Kasumi-1 (cell line): ENCODE measurements around the gene RTN4R.

Experiments
- DNase-seq, 2 experiments: peaks; one replicate each; lab custom pipeline; 2025; lab: John Stamatoyannopoulos, UW

The RTN4R gene

DNA sequence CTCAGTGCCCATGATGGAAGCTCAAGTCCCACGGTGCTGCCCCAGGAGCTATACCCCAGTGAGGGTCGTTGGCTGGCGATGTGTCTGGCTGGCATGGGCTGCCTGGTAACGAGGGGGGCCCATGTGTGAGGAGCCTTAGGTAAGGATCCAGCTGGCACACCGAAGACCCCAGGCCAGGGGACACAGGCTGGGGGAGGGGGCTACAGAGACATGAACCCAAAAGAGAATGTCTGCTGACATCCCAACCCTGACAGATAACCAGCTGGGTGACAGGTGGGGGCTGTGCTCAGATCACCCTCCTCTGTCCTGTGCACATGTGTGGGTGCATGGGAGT, 39.2 kb downstream of the RTN4R start:
- DNase-seq = no peak

DNA sequence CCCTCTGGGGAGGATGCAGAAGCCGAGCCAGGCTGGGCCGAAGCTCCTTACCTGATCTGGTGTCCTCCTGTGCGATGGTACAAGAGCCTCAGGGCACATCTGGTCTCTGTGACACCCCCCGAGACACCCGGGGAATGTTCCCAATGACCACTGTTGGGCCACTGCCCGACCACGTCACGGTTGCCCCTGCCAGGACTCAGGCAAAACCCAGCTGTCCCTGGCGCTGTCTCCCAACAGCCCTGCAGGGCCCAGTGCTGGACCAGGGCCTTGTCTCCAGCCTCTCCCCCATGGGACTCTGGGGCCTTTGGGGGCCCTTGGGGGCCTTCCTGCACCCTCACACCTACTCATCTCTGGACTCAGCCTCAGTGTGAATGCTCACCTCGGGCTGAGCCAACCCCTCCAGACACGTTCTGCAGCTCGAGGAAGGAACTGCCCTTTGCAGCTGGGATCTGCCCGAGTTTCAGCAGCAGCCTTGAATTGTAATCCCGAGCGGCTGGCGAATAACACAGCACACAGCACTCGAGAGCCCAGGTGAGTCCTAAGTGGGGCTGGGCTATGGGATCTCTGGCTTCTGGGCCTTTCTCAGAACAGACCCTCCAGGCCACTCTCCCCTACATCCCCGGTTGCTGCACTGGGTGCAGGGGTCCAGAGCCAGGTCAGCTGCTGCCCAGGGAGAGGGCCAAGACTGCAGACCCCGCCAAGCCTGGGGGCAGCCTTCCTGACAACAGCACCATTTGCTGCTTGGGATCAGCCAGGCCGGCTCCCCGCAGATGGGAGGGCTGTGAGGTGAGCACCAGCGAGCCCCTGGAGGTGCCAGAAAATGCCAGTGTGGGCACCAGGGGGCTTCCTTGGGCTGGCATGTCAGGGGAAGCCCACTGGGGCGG, 39.8 kb downstream of the RTN4R start:
- DNase-seq = no peak

DNA sequence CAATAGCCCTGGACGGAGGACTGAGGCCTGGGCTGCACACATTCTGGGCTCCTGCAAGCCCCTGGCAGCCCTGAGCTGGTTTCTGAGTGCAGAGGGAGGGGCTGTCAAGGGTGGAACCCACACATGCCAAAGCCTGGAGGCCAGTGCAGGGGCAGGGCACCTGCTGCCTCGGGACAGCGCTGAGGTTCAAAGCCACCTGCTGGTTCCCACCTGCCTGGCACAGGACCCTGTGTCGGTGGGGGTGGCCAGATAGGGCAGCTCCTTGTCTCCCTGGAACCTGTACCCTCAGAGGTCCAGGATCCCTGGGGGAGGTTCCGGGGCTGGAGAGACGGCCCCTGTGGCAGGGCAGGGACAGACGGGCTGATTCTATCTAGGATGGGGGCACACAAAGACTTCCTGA, 40.8 kb downstream of the RTN4R start:
- no peak for DNase-seq

DNA sequence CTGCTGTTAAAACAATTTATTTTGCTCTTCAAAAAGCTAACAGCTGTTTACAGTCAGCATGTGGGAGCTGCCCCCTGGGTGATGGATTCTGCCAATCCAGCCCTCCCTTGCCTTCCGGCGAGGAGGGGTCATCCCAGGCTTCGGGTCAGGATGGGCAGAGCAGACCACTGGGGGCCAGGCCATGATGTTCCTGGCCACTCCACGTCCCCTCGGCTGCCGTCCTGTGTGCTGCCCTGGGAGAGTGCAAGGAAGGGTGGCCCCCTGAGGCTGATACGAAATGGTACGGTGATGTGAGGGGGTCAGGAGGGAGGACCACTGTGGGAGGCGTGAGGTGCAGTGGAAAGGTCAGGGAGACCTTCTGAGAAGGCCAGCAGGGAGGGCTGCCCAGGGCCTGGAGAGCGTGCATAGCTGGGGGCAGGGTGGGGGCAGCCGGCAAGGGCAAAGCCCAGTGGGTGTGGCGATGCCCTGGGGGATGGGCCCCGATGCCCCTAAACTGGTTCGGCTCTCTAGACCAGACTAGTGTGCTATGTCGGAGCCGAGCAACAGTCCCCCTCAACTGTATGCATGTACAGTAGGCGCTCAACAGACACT, 41.3 kb downstream of the RTN4R start:
- no peak for DNase-seq

DNA sequence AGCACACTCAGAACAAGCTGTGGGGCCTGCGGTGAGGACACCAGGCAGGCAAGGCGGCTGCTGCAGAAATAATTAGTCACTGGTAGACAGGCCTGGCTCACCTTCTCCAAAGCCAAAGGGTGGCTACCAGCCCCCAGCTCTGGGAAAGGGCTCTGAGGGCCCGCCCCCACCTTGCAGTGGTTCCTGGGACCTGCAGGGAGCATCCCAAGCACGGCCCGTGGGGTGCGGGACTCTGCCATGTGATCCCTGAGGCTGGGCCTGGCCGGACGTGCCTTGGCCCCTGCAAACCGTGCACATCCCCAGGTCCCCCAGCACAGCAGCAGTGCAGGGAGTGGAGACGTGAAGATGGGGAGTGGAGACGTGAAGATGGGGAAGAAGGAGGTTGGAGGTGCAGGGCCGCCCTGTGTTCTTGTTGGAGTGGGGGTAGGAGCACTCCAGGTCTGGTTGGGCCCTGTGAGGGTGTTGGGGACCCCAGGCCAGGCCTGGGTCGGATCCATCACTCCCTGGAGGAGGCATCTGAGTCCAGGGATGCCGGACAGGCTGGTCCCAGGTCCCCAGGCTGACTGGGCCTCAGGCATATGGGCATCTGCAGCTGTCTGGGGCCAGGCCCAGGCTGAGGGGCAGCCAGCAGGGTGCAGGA, 41.9 kb downstream of the RTN4R start:
- DNase-seq = no peak

DNA sequence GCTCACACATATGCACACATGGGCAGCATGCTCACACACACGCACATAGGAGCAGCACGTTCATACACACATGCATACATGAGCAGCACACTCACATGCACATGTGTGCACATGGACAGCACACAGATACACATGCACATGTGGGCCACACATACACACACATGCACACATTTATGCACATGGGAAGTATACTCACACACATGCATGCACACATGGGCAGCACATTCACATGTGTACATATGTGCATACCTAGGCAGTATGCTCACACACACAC, 42.5 kb downstream of the RTN4R start:
- DNase-seq = no peak

DNA sequence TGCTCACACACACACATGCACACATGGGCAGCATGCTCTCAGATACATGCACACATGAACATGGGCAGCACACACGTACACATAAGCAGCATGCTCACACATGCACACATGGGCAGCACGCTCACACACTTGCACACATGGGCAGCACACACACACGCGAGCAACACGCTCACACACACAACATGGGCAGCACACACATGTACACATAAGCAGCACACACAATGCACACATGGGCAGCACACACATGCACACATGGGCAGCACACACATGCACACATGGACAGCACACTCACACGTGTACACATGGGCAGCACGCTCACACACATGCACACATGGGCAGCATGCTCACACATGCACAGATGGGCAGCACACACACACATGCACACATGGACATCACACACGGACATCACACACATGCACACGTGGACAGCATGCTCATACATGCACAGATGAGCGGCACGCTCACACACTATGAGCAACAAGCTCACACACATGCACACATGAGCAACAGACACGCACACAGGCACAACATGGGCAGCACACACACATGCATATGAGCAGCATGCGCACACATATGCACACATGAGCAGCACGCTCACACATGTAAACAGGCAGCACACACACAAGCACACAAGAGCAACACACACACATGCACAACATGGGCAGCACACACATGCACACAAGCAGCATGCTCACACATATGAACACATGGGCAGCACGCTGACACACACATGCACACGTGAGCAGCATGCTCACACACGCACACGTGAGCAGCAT, 43.0 kb downstream of the RTN4R start:
- no peak for DNase-seq

DNA sequence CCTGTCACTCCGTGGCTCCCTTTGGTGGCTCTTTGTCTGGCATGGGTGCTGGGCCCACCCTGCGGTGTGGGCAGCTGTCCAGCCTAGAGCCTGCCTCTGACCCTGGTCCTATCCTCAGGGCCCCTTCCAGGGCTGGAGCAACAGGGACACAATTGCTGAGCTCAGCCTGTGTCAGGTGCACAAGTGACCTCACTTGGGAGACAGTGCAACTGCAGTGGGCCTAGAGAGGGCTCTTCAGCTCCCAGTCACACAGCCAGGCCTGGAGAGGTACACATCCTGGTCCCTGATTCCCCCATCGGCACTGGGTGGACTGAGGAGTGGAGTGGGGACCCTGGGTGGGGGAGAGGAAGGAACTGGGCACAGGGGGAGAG, 43.9 kb downstream of the RTN4R start:
- no peak for DNase-seq

DNA sequence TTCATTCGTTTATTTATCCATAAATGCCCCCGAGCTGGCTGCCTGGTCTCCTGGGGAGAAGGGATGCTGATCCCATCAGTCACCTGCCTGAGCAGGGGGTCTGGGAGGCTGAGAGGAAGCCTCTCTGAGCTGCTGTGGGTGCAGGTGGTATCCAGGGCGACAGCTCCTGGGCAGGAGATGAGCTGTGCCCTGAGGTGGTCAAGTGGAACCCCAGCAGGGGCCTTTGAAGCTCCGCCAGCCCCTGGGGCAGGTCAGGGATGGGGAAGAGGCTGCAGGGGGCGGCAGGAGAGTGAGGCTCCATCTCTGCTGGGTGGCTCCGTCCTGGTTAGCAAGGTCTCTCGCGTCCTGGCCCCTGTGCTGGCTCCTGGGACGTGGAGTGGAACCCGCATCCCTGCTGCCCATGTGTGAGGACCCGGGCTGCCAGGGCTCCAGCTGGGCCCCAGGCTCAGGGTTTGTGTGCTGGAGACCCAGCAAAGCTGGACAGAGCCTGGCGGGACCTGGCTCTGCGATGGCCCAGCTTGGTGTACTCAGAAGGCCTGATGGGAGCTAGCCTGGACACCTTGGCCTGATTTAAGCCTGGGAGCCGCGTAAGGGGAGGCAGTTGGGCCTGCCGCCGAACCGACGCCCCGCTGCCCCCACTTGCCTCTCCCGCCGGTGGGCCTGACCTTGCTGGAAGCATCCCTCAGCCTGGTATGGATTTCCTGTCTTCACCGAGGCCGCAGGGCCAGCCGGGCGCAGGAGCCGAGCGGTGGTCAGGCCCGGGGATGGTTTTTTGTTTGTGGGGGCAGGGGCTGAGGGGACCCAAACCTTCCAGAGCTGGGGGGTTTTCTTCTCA, 44.5 kb downstream of the RTN4R start:
- DNase-seq = no peak

DNA sequence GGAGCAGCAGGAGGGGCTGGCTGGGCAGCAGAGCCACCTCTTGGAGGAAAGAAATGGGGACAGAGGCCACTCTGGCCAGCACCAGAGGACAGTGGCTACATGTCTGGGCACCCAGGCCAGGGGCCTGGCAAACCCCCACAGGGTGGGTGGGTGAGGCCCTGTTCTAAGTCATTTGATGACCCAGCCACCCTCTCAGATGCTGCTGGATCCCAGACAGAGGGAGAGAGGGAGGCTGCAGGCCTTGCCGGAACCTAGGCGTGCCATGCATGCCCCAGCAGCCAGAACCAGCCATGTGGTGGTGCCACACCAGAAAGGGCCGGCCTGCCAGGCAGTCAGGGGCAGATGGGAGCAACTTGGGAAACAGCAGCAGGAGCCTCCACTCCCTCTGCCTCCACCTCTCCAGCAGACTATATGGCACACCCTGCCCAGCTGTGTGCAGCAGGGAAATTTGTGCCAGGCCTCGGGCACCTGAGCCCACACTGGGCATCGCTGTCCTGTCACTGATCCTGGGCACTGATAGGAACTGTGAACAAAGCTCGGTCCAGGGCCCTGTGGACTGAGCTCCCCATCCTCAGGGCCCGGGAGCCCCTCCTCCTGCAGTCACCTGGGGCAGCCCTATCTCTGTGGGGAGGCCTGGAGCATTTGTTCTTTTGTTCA, 45.2 kb downstream of the RTN4R start:
- no peak for DNase-seq

DNA sequence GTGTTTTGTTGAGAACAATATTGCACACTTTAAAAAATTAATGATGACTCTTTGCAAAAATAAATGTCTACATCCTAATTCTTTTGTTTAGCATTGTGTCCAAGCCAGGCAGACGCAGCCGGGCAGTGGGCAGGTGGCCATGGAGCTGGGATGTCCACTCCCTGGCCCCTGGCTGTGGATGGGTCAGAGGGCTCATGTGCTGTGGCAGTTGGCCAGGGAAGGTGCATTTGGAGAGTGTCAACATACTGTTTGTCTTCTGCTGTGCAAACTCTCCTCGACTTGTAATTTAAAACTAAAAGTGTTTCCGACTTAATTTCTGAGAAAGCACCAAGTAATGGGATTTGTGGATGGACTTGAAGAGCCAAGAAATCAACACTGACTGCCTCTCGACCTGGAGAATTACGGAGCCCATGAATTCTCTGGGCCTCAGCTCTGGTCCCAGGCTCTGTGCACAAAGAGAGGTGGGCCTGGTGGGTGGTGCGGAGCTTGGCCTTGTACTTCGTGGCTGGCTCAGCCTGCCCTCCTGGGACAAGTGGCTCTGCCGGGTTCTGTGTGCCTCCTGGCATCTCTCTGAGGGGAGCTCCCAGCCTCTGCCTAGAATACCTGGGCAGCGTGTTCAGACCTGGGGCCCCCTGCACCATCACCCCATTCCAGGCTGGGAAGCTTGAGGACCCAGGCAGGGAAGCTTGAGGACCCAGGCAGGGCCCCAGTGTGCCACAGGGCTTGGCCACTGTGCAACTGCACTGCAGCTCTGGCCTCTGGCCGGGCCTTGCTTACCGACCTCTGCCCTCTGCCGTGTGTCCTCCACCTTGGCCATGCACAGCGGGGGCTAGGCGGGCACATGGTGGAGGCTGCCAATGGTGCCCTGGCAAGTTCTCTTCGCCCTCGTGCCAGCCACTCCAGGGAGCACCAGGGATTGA, 46.4 kb downstream of the RTN4R start:
- no peak for DNase-seq

DNA sequence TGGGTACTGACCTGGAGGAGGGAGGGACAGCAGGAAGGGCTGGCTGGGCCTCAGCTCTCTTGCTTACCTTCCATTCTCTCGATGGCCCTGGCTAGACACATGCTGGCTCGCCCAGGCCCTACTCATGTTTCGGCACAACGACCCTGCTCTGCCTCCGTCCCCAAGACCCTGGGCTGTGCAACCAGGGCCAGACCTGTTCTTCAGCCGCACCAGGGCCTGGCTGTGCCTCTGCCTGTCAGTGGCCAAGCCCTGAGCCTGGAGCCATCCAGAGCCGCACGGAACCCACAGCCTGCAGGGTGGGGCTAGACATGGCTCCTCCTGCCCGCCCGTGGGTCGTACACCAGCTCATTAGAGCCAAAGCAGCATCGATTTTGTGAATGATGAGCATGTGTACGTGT, 47.5 kb downstream of the RTN4R start:
- DNase-seq = no peak

DNA sequence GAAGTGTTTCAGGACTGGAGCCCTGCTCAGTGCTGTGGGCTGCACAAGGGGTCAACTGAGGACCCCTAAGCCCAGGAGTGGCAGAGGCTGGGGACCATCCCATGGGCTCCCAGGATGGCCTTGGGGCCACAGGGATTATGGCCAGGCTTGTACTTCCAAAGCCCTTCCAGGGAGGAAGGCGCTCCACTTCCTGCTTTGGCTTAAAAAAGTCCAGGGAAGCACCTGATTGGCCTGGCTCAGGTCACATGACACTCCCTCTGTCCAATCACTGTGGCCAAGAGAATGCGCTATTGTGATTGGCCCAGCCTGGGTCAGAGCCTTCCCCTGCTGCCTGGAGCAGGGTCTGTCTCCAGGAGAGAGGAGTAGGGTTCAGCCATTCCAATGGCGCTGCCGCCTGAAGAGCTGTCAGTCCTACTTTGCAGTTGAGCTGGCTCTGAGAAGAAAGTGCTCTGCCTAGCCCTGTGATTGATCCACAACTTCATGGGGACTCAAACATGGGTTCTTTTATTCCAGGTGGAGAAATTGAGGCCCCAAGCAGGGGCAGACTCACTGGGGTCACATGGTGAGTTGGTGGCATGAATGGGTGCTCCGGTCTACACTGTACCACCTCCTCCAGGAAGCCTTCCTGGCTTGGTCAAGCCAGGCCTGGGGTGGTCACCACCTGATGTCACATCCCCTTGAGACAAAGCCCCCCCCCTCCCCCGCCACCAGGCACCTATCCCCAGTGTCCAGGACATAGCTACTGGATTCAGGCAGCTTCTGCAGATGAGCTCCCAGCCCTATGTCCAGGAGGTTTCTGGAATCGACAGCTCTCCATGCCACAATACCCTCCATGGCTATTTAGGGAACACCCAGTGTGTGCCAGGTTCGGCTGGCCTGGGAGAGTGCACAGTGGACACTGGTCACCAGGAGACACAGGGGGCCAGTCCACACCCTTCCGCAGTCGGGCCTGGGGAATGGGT, 48.2 kb downstream of the RTN4R start:
- no peak for DNase-seq

DNA sequence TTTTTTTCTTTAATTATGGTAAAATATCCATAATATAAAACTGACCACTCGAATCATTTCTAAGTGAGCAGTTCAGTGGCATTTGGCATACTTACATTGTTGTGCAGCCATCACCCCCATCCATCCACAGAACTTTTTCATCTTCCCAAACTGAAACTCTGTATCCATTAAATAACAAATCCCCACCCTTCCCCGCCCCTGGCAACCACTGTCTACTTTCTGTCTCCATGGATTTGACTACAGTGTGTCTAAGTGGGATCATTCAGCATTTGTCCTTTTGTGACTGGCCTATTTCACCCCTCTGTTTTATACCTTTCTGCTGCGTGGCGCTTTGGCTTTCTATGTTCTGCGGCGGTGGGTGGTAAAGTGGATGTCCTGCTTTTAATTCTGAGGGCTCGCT, 49.1 kb downstream of the RTN4R start:
- DNase-seq = no peak

DNA sequence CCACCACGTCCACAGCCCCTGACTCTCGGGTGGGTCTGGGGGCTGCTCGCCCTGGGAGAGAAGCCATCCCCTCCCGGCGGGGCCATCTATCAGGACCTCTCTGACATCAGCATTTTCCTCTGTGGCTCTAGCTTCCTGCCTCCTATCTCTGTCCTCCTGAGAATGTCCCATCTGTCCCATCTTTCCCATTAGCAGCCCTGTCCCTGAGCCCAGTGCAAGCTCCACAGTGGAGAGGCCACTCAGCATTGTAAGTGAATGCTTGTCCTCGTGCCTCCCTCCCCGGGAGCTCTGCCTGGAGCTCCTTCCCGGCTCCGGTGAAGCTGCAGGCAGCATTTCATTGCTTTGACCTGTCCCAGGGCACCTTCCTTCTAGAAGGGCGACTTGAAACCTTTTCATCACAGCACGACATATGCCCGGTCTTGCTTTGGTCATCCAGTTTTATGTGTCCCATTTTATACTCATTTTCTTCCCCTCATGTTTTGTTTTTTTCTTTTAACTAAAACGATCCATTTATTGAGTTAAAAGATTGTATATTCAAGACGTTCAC, 49.7 kb downstream of the RTN4R start:
- DNase-seq = no peak

DNA sequence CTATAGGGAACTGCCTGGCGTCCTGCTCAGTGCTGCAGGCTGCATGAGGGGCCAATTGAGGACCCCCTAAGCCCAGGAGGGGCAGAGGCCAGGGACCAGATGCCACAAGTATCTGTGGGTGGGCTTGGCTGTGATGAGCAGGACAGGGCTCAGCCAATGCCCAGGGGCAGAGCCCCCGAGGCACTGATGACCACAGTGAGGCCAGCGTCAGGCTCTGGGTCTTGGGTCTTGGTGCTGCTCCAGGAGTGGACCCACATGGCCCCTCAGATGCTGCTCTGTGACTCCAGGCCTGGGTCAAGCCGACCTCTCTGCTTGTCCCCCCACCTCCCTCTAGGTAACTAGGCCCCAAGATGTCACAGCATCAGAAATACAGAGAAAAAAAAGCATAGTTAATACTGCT, 50.6 kb downstream of the RTN4R start:
- no peak for DNase-seq

DNA sequence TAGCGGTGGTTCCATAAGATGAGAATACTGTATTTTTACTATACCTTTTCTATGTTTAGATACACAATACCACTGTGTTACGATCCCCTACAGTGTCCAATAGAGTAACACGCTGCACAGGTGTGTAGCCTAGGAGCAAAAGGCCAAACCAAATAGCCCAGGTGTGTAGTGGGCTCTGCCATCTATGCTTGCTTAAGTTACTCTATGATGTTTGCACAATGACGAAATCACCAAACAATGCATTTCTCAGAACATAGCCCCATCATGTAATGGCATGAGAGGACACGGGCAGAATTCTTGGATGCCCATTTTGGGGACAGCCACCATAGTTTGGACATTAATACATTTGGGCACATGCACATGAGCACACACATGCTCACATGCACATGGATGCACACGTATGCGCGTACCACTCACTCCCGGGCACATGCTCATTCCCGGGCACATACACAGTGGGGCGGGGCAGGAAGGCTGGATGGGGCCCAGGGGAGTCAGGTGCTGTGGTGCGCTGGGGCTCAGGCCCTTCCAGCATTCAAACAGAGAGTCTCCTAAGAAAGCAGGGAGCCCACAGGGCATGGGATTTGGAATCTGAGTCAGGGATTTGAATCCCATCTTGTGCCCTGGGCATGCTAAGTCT, 51.1 kb downstream of the RTN4R start:
- DNase-seq = no peak

DNA sequence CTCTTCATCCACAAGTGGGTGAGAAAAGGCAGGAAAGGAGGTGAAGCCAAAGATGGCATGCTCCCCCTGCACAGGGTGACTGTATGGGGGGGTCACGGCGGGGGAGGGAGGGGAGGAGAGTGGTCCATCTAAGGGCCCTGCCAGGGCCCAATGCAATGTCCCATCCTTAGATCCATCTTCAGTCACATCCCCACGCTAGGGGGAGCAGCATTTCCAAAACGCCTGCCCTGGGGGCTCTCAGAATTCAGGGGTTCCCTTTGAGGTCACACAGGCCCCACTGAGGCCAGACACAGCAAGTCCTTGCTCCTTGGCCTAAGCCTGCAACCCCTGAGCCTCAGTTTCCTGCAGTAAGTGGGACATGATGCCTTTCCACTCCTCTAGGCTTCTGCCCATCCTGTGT, 52.4 kb downstream of the RTN4R start:
- no peak for DNase-seq
